Smooth muscle cell (in vitro differentiated cells): ENCODE data around the gene PDILT. TPM values are rescaled to one million over a fixed set of nuclear protein-coding genes. Genes with fewer than 3 reads are reported as not detected.

Experiments
- DNase-seq: peaks from one replicate; lab custom pipeline; 2025; ENCODE audit not compliant: unreplicated experiment; lab: John Stamatoyannopoulos, UW
- H2AFZ ChIP-seq: fragments of 200-600 bp; sonication (generic); 2 replicates; pipeline ENCODE4 v1.6.0; 2016; ENCODE audit warnings: antibody characterized with exemption, low read depth, mild to moderate bottlenecking
- H3F3A ChIP-seq: fragments of 200-600 bp; sonication (generic); 2 replicates; pipeline ENCODE4 v1.6.0; 2017; ENCODE audit warnings: antibody characterized with exemption, low read depth
- H3K27ac ChIP-seq: fragments of 200-600 bp; sonication (generic); 2 replicates; pipeline ENCODE4 v1.5.1; 2016; ENCODE audit warnings: low read depth, mild to moderate bottlenecking
- H3K27me3 ChIP-seq: fragments of 200-600 bp; sonication (generic); 2 replicates; pipeline ENCODE4 v1.6.1; 2016; ENCODE audit warnings: low read depth, mild to moderate bottlenecking
- H3K36me3 ChIP-seq: fragments of 200-600 bp; sonication (generic); 2 replicates; pipeline ENCODE4 v1.5.1; 2016; ENCODE audit warnings: low read depth
- H3K4me1 ChIP-seq: fragments of 200-600 bp; sonication (generic); 2 replicates; pipeline ENCODE4 v1.5.1; 2016; ENCODE audit warnings: low read depth
- H3K4me2 ChIP-seq: fragments of 200-600 bp; sonication (generic); 2 replicates; pipeline ENCODE4 v1.6.0; 2016; ENCODE audit warnings: mild to moderate bottlenecking
- H3K4me3 ChIP-seq: fragments of 200-600 bp; sonication (generic); 2 replicates; pipeline ENCODE4 v1.5.1; 2016; ENCODE audit warnings: mild to moderate bottlenecking
- H3K79me2 ChIP-seq: fragments of 200-600 bp; sonication (generic); 2 replicates; pipeline ENCODE4 v1.6.0; 2016; ENCODE audit warnings: low read depth, mild to moderate bottlenecking
- H3K9ac ChIP-seq: fragments of 200-600 bp; sonication (generic); 2 replicates; pipeline ENCODE4 v1.6.0; 2016; ENCODE audit warnings: low read depth
- H3K9me3 ChIP-seq: fragments of 200-600 bp; sonication (generic); replicated peaks from 2 replicates; pipeline ENCODE4 v1.5.1; 2016; ENCODE audit warnings: low read depth
- H4K20me1 ChIP-seq: fragments of 200-600 bp; sonication (generic); 2 replicates; pipeline ENCODE4 v1.6.0; 2016; ENCODE audit warnings: low read depth
- CTCF ChIP-seq: fragments of 200-600 bp; sonication (generic); IDR thresholded peaks from 2 replicates; pipeline ENCODE4 v1.5.1; 2017; ENCODE audit warnings: borderline replicate concordance, mild to moderate bottlenecking, antibody characterized with exemption; ENCODE audit not compliant: insufficient read depth, poor library complexity, severe bottlenecking
- WGBS: methylation state at CpG from one replicate; pipeline ENCODE4 v1.1.7; 2016; ENCODE audit warnings: low lambda C conversion rate; 5-methylcytosine and 5-hydroxymethylcytosine counted together
- polyA plus RNA-seq: library from polyadenylated mRNA; unstranded; fragments of >200 nt; fragmentation: Nextera tagmentation; extraction: Ambion mirVana; gene quantifications from 2 replicates; pipeline ENCODE4 v1.2.1, GENCODE V29; 2016
- total RNA-seq: library from RNA; depleted of rRNA; stranded (reverse); fragments of >200 nt; gene quantifications from 2 replicates; pipeline ENCODE4 v1.2.3, GENCODE V29; 2014

PDILT gene
- total and polyA plus RNA-seq, 2 experiments from 2014 or later: not detected

DNA sequence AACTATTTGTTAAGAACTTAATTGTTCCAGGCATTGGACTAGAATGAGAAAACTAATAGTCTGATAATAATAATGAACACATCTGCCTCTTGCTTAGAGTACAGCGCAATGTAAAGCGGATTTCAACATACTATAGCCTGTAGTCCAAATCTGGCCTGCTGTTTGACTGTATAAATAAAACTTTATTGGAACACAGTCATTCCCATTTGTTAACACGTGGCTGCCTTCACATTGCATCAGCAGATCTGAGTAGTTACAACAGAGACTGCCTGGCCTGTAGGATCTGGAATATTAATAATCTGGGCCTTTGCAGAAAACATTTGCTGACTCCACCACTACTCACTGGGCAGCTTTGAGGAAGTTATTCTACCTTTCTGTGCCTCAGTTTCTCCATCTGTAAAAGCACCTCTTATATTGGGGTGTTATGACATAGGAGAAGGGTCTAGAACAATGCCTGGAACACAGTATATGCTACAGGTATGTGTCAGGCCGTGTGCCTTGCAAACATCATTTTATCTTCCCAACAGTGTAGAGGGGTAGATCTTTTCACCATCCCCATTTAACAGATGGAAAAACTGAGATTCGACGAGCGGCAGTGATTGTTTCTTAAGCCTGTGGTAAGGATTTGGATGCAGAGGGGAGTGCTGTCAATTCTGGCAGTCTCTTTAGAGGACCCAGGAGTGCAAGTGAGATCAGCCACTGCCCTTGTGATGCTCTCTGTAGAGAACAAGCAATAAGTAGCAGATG lies 22.2 kb downstream of the PDILT start:
- H3F3A ChIP-seq: no peaks in the 10 kb centered on the region
- H3K4me1 ChIP-seq: no peaks in the 10 kb centered on the region
- peaks cover 5% of the 10 kb centered on the region for H3K27me3 ChIP-seq
- H3K79me2 ChIP-seq: no peaks in the 10 kb centered on the region
- no peak overlapping the region for H3K4me2 ChIP-seq
- no peak overlapping the region for H3K27ac ChIP-seq
- H2AFZ ChIP-seq: no peak overlapping the region
- no peak for DNase-seq
- H3K4me3 ChIP-seq: no peak overlapping the region
- H3K36me3 ChIP-seq: no peaks in the 10 kb centered on the region
- WGBS: 90% methylated on average over 7 of the region's 7 CpGs
- TF ChIP-seq CTCF: no peak
- no peaks in the 10 kb centered on the region for H3K9me3 ChIP-seq
- no peaks in the 10 kb centered on the region for H4K20me1 ChIP-seq
- no peak overlapping the region for H3K9ac ChIP-seq

DNA sequence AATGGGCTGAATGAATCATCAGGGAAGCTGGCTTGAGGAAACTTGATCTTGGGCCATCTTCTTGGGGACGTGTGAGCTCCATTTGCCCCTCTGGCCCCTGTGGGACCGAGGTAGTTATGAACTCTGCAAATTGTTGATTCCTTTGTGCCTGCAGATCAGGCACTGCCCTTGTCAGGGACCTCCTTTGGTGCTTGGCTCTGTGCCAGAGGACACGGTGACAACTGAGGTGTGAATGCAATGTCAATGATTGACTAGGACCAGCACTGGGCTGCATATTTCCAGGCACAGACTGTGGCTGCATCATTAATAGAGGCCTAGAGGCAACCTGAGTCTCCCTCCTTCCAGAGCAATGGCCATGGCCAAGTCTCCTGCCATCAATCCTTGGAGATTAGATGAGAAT lies 23.8 kb downstream of the PDILT start:
- Histone ChIP-seq H3K4me2 (no peak overlapping the region), H3K4me1 (no peaks in the 10 kb centered on the region), H3K79me2 (no peaks in the 10 kb centered on the region), H3F3A (no peaks in the 10 kb centered on the region), H4K20me1 (no peaks in the 10 kb centered on the region), H2AFZ (no peak overlapping the region), H3K9ac (no peak overlapping the region), H3K4me3 (no peak overlapping the region), H3K36me3 (no peaks in the 10 kb centered on the region), H3K9me3 (no peaks in the 10 kb centered on the region), H3K27ac (no peak overlapping the region), H3K27me3 (peaks cover 9% of the 10 kb centered on the region)
- DNase-seq: no peak
- TF ChIP-seq CTCF: no peak
- 89% methylated on average over 3 of the region's 3 CpGs for WGBS

- no peaks in the 10 kb centered on the region for H3K9me3 ChIP-seq
- H3K79me2 ChIP-seq: no peaks in the 10 kb centered on the region
- no peak overlapping the region for H3K4me3 ChIP-seq
- peaks cover 18% of the 10 kb centered on the region for H3K27me3 ChIP-seq
- no peak overlapping the region for H3K9ac ChIP-seq
- 89% methylated on average over 5 of the region's 5 CpGs for WGBS
- H3K27ac ChIP-seq: no peak overlapping the region
- H3K36me3 ChIP-seq: no peaks in the 10 kb centered on the region
- H3K4me1 ChIP-seq: no peaks in the 10 kb centered on the region
- H4K20me1 ChIP-seq: no peaks in the 10 kb centered on the region
- DNase-seq: no peak
- no peaks in the 10 kb centered on the region for H3F3A ChIP-seq
- TF ChIP-seq CTCF: no peak
- H3K4me2 ChIP-seq: no peak overlapping the region
- H2AFZ ChIP-seq: no peak overlapping the region
Measured at GRCh38 chr16:20377181-20377580, 27.4 kb downstream of the PDILT start.

- no peaks in the 10 kb centered on the region for H3K9me3 ChIP-seq
- no peaks in the 10 kb centered on the region for H3K36me3 ChIP-seq
- no peaks in the 10 kb centered on the region for H3K79me2 ChIP-seq
- H3K9ac ChIP-seq: no peak overlapping the region
- no peaks in the 10 kb centered on the region for H3K4me1 ChIP-seq
- no peak overlapping the region for H2AFZ ChIP-seq
- H3K4me2 ChIP-seq: no peak overlapping the region
- 81% methylated on average over 5 of the region's 5 CpGs for WGBS
- H3K4me3 ChIP-seq: no peak overlapping the region
- H3F3A ChIP-seq: no peaks in the 10 kb centered on the region
- H3K27ac ChIP-seq: no peak overlapping the region
- H3K27me3 ChIP-seq: peaks cover 12% of the 10 kb centered on the region
- no peaks in the 10 kb centered on the region for H4K20me1 ChIP-seq
- no peak for DNase-seq
- no peak for TF ChIP-seq CTCF
Measured at GRCh38 chr16:20372701-20373100, 31.8 kb downstream of the PDILT start.
